Right lobe of liver (tissue), 6 donors: ENCODE results near the gene COX11. TPM values are rescaled to one million over a fixed set of nuclear protein-coding genes. Genes with fewer than 3 reads are reported as not detected.

Experiments used
- ATAC-seq, 4 donors: fragments of 200-7000 bp; cut with Tn5 transposase; one replicate each; pipeline ENCODE4 v1.9.1; 2020; ENCODE audit warnings: mild to moderate bottlenecking in 4 of 4, moderate library complexity in 4 of 4
- DNase-seq, 3 donors: peaks; one replicate each; pipeline ENCODE4 v3.0.0-alpha.2; 2020
- H3K27ac ChIP-seq, 3 donors: fragments of 200-600 bp; one replicate each; pipeline ENCODE4 v1.8.0; 2022
- H3K27me3 ChIP-seq, 2 donors: fragments of 200-600 bp; one replicate each; pipeline ENCODE4 v1.8.0; 2022
- H3K36me3 ChIP-seq, 4 donors: fragments of 200-600 bp; sonication (generic) in 1 of 4; one replicate each; pipeline versions ENCODE4 v1.5.1 to v1.8.0; 2017 to 2022; ENCODE audit warnings: control low read depth in 1 of 4
- H3K4me1 ChIP-seq, 4 donors: fragments of 200-600 bp; sonication (generic) in 1 of 4; one replicate each; pipeline versions ENCODE4 v1.5.1 to v1.8.0; 2017 to 2022; ENCODE audit warnings: control low read depth in 1 of 4
- H3K4me3 ChIP-seq, 3 donors: fragments of 200-600 bp; one replicate each; pipeline ENCODE4 v1.8.0; 2022
- H3K9me3 ChIP-seq, 4 donors: fragments of 200-600 bp; sonication (generic) in 1 of 4; one replicate each; pipeline versions ENCODE4 v1.5.1 to v1.8.0; 2017 to 2022; ENCODE audit warnings: control low read depth in 1 of 4
- POLR2A ChIP-seq: fragments of 450-650 bp; IDR thresholded peaks from one replicate; pipeline ENCODE4 v1.6.1; 2017; ENCODE audit warnings: antibody characterized with exemption, mild to moderate bottlenecking
- WGBS: methylation state at CpG from one replicate; pipeline ENCODE4 v1.1.6; 2018; ENCODE audit warnings: low coverage, low lambda C conversion rate; ENCODE audit not compliant: insufficient coverage; ENCODE audit errors: missing lambda C conversion rate; 5-methylcytosine and 5-hydroxymethylcytosine counted together
- intact Hi-C, 2 donors: fragments of 100-400 bp; cut with DNase I; formaldehyde crosslinking; loops; one replicate each; pipeline versions ENCODE4 v1.11.2 to v1.14.1; 2022
- total RNA-seq, 6 experiments: library from RNA; depleted of rRNA in 2 of 6; stranded (reverse); fragments of >200 nt in 2 of 6; fragmentation: NEBNext Ultra II Directional in 3 of 6; extraction: Animal tissue kit (Norgen Biotek cat#: 25700) in 3 of 6; gene quantifications; one replicate each; pipeline versions ENCODE4 v1.1.0 to v1.2.4, GENCODE V29; 2016 to 2023
- TF ChIP-seq, protein P1 (sequence below), 4 donors: fragments of 200-600 bp in 3 of 4; fragments of 450-650 bp in 1 of 4; IDR thresholded peaks; one replicate each; pipeline versions ENCODE4 v1.5.1 to v1.8.0; 2016 to 2022; ENCODE audit warnings: antibody characterized with exemption in 4 of 4, mild to moderate bottlenecking in 2 of 4
- donor health status: DM: no; HTN: yes; CAD: no.
- donor health status: DM: no; HTN: no; CAD: no.
- donor health status: DM: no; HTN: no; CAD: no.
- donor health status: DM: no; HTN: yes; CAD: no.
- donor health status: DM: no; HTN: yes; CAD: no.

The COX11 gene
- total RNA-seq, 6 experiments from 2014 or later, result 20.4 to 29.1 (median 24.8) TPM

DNA sequence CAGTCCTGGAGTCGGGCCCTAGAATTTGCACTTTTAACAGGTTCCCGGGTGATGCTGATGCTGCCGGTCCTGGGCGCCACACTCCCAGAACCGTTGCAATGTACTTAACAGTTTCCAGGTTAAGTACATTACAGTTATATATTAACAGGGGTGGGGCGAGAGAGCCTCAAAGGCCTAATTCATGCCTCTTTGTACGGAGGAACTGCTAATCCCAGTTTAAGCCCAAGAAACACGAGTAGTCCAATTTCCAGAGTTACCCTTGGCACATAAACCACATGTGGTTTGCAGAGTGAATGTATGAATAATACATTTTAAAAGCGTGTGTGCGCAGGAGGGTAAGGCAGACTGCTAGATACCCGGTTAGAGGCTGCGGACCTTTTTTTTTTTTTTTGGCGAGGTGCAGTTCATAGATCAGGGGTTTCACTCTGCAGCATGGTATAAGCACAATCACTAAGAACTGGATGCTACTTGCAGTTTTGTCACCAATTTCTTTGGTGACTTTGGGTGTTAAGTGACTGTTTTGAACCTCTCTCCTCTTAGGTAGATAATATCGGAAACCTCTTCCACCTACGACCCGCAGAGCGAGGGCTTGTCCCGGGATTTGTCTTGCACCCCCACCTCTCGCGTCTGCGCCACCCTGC lies 713 bp downstream of the COX11 start:
- 2% methylated on average over 21 of the region's 21 CpGs for WGBS
- peaks cover 0 to 30% (median 0%) of the 10 kb centered on the region in 4 donors for H3K4me1 ChIP-seq
- ATAC-seq (peak; percentile 22 to 44 (median 30)), DNase-seq (peak in 2 of 3 donors; percentile 24 to 48)
- TF ChIP-seq POLR2A, result no peak
- TF ChIP-seq, protein P1, sequence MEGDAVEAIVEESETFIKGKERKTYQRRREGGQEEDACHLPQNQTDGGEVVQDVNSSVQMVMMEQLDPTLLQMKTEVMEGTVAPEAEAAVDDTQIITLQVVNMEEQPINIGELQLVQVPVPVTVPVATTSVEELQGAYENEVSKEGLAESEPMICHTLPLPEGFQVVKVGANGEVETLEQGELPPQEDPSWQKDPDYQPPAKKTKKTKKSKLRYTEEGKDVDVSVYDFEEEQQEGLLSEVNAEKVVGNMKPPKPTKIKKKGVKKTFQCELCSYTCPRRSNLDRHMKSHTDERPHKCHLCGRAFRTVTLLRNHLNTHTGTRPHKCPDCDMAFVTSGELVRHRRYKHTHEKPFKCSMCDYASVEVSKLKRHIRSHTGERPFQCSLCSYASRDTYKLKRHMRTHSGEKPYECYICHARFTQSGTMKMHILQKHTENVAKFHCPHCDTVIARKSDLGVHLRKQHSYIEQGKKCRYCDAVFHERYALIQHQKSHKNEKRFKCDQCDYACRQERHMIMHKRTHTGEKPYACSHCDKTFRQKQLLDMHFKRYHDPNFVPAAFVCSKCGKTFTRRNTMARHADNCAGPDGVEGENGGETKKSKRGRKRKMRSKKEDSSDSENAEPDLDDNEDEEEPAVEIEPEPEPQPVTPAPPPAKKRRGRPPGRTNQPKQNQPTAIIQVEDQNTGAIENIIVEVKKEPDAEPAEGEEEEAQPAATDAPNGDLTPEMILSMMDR (IDR thresholded peaks at IDR 0.05), result no peak
- peak overlapping the region; percentile 77 to 83 (median 80) for H3K4me3 ChIP-seq
- no peaks in the 10 kb centered on the region for H3K27me3 ChIP-seq
- H3K36me3 ChIP-seq, result peaks cover 0 to 16% (median 9%) of the 10 kb centered on the region in 4 donors
- H3K9me3 ChIP-seq, result no peaks in the 10 kb centered on the region
- peak overlapping the region in 2 of 3 donors; percentile 74 to 78 for H3K27ac ChIP-seq
- intact Hi-C loops, result no loop called here

DNA sequence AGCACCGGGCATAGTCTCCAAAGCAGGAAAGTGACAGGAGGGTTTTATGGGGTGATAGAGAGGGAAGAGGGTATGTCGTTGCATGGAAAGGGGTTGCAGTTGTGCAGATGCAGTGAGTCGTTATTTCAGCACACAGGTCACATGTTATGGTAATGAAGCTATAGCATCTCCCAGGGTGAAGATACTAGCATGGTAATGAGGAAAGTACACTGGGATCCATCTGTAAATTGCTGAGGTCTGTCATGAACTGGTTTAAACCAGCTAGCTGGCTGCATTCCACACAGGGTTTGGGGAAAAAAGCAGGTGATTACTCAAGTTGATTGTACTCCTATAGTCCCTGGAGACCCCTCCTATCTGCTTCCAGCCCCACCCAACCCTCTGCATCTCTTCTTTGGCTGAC lies 11.7 kb downstream of the COX11 start:
- H3K9me3 ChIP-seq, result no peaks in the 10 kb centered on the region
- peaks cover 0 to 55% (median 9%) of the 10 kb centered on the region in 4 donors for H3K36me3 ChIP-seq
- DNase-seq, result no peak
- no peaks in the 10 kb centered on the region for H3K4me1 ChIP-seq
- H3K4me3 ChIP-seq, result no peak overlapping the region
- no peak for ATAC-seq
- TF ChIP-seq, protein P1 (IDR thresholded peaks at IDR 0.05), result no peak
- TF ChIP-seq POLR2A, result no peak
- H3K27ac ChIP-seq, result no peak overlapping the region
- intact Hi-C loops, result no loop called here
- 81% methylated on average over 2 of the region's 3 CpGs for WGBS
- H3K27me3 ChIP-seq, result no peaks in the 10 kb centered on the region

DNA sequence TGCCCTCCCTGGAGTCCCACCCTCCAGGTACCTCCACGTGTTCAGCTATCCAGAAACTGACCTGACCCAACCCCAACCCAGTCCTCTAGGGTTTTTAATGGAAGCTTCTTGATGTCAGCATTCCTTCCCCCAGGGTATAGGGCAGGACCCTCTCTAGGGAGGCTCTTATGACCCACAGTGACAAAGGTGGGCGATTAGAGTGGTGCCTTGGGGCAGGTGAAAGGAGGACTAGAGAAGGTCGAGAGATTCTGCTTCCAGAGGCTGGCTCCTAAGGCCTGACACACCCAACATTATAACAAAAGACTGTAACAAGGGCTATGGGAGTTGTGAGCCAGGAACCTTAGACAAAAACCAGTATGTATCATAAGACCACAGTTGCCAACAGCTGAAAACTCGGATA lies 17.2 kb downstream of the COX11 start:
- Histone ChIP-seq H3K27ac (no peak overlapping the region), H3K36me3 (peaks cover 0 to 53% (median 13%) of the 10 kb centered on the region in 4 donors), H3K4me1 (peaks cover 0 to 9% (median 0%) of the 10 kb centered on the region in 4 donors), H3K4me3 (no peak overlapping the region), H3K27me3 (no peaks in the 10 kb centered on the region), H3K9me3 (no peaks in the 10 kb centered on the region)
- ATAC-seq, result no peak
- no peak for DNase-seq
- WGBS, result 84% methylated on average over 3 of the region's 4 CpGs
- TF ChIP-seq POLR2A, result no peak
- TF ChIP-seq, protein P1 (IDR thresholded peaks at IDR 0.05), result no peak
- intact Hi-C loops, result no loop called here

DNA sequence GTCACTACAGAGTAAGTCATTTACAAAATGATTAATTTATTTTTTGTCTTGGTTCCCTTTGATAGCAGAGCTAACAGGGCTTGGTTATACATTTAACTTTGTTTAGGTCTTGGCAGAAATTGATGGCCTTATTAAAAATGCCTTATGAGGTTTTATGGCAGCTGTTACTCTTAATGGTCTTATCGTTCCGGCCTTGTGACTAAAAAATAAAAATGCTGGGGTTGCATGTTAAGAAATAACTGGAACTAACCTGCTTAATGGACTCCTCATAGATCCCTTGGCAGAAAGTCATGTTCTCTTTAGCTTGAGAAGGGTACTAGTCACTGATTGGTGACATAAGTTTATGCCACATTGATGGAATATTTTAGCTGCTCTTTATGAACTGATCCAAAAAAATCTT lies 18.3 kb downstream of the COX11 start:
- Histone ChIP-seq H3K4me1 (peaks cover 0 to 9% (median 0%) of the 10 kb centered on the region in 4 donors), H3K9me3 (no peaks in the 10 kb centered on the region), H3K4me3 (no peak overlapping the region), H3K36me3 (peaks cover 0 to 48% (median 13%) of the 10 kb centered on the region in 4 donors), H3K27ac (no peak overlapping the region), H3K27me3 (no peaks in the 10 kb centered on the region)
- DNase-seq (no peak), ATAC-seq (no peak)
- WGBS, result 93% methylated on average over 2 of the region's 2 CpGs
- no peak for TF ChIP-seq POLR2A
- TF ChIP-seq, protein P1 (IDR thresholded peaks at IDR 0.05), result no peak
- intact Hi-C loops, result no loop called here
